ENCODE data around the gene TTC5.
A peak's percentile ranks its signal among the peaks of the same experiment; 100 is the strongest.
"Not testable (repeated sequence)": the region's sequence is repeated elsewhere in the genome, so short reads cannot be mapped to it uniquely, and the experiment has no call there.

The TTC5 gene, protein sequence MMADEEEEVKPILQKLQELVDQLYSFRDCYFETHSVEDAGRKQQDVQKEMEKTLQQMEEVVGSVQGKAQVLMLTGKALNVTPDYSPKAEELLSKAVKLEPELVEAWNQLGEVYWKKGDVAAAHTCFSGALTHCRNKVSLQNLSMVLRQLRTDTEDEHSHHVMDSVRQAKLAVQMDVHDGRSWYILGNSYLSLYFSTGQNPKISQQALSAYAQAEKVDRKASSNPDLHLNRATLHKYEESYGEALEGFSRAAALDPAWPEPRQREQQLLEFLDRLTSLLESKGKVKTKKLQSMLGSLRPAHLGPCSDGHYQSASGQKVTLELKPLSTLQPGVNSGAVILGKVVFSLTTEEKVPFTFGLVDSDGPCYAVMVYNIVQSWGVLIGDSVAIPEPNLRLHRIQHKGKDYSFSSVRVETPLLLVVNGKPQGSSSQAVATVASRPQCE

DNA sequence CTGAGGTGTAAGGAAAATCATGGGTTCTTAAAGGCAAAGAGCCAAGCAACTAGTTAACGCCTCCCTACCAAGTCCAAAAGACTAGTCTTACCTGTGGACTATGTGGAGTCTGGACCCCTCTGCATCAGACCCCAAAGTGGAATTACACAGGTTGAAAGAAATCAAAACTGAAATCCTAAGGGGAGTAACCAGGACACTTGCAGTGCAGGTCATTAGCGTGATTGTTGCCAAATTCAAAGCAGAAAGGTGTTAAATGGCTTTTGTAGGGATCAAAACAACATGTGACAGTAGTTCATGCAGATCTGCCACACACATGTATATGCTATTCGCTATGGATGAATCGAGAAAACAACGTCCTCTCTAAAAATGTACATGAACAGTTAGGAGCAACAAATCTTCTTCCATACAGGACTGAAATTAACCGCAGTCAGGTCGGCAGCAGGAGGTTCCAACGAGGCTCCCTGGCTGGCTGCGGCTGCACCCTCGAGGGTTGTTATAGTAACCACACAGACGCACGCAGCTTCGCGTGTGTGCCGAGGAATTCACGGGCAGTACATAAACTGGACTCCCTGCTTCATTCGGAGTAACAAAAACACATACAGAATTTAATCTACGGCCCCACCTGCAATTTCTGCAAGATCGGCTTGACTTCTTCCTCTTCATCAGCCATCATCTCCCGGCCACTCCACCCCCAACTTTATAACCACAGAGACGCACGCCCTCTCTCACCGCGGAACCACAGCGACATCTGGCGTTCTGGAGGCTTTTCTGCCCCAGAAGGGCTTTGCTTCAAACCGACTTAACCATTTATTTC, at the start of gene TTC5:
TSS of gene TTC5 (minus strand) at position 687 of the 814 bp plus-strand sequence. CDS start at position 673, 14 bp downstream.
- DNase-seq, result peak; percentile 91

DNA sequence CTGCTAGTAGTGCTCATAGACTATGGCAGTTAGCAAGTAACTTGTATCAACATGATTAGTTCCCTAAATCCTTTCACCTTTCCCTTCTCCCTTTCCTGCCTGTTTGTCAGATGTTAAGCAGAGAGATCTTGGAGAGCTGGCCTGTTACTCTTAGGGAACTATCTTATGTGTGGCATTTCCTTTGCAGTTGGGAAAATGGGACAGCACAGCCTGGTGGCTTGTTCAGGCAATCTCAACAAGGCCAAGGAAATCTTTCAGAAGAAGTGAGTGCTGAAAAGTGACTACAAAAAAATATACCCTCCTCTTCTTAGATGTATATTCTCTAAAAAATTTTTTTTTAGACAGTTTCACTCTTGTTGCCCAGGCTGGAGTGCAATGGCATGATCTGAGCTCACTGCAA, 45.1 kb upstream of the TTC5 start:
- DNase-seq, result no peak

DNA sequence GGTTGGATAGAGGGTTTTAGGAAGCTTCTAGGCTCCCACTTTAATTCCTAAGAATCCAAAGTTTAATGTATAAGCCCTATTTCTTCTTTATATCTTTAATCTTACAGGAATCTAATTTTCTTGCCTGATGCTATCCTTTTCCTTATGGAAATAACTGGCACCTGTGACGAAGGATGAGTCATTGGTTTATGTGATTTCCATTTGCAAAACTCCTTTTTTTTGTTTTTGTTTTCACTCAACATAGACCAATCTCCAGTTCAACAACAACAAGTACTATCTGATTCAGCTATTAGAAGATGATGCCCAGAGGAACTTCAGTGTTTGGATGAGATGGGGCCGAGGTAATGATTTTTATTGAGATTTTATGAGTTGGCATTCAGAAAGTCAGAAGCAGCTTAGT, 44.5 kb upstream of the TTC5 start:
- no peak for DNase-seq

DNA sequence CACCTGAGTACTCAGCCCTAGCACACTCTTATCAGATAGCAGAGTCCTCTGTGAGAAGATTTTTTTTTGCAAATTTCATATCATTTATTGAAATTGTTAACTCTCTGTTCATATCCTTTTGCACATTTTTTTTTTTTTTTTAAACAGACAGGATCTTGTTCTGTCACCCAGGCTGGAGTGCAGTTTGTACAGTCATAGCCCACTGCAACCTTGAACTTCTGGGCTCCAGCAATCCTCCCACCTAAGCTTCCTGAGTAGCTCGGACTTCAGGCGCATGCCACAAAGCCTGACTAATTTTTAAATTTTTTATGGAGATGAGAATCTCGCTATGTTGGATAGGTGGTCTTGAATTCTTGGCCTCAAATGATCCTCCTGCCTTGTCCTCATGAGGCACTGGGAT, 42.0 kb upstream of the TTC5 start:
- no peak for DNase-seq

DNA sequence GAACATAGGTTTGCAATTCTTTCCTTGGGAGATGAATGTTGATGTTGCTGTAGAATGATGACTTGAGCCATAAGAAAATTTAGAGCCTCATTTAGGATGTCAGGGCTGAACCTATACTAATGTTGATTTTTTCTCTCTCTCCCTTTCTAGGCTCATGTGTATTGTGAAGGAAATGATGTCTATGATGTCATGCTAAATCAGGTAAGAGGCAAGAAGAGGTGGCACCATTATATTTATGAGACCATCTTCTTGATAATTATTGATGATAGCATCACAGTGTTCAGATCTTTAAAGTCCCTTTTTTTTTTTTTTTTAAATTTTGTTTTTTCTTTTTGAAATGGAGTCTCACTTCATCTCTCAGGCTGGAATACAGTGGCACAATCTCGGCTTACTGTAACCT, 41.0 kb upstream of the TTC5 start:
- DNase-seq, result no peak

DNA sequence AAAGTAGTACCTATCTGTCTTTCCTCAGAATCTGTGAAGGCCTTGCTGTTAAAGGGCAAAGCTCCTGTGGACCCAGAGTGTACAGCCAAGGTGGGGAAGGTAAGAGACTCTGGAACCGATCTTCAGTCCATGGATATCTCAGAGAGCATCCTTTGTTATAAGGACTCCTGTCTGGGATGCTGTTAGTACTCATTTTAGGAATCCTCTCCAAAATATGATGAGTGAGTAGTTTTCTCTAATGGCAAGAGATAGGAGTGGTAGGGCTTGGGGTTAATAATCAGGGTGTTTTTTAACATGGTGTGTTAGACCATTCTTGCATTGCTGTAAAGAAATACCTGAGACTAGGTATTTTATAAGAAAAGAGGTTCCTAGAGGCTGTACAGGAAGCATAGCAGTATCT, 39.6 kb upstream of the TTC5 start:
- DNase-seq, result no peak

DNA sequence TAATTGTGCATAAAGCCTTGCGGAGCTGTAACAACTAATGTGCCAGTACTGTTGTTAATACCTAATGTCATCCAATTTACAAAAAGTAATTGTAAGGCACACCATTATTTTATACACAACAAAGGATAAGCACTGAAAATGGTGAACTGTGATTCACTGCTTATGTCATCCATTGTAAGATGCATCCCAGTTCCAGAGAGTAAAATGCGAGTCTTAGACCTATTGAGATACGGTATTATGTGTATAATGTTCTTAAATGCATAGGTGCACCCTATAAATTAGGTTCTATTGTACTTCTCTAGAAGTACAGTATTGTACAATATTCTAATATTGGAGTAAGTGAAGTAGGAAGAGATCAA, 38.1 kb upstream of the TTC5 start:
- DNase-seq, result peak; percentile 65

DNA sequence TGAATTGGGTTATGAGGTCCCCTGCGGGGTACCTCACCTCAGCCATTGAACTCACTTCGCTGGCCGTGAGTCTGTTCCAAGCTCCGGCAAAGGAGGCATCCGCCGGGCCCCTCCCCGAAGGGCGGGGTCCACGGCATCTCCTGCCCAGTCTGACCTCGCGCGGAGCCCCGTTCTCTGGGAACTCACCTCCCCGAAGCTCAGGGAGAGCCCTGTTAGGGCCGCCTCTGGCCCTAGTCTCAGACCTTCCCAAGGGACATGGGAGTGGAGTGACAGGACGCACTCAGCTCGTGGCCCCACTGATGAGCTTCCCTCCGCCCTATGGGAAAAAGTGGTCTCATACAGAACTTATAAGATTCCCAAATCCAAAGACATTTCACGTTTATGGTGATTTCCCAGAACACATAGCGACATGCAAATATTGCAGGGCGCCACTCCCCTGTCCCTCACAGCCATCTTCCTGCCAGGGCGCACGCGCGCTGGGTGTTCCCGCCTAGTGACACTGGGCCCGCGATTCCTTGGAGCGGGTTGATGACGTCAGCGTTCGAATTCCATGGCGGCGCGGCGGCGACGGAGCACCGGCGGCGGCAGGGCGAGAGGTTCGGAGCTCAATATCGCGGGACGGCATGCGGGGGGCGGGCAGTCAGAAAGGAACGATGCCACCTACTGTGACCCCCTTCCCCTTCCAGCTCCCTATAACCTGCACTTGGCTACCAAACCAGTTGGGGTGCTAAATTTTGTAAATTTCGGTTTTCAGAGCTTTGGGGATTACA, 37.5 kb upstream of the TTC5 start, which contains the start of gene PARP2:
TSS of gene PARP2 (plus strand) at position 544 of the 770 bp plus-strand sequence. CDS start at position 551, 7 bp downstream.
- DNase-seq, result peak; percentile 98

DNA sequence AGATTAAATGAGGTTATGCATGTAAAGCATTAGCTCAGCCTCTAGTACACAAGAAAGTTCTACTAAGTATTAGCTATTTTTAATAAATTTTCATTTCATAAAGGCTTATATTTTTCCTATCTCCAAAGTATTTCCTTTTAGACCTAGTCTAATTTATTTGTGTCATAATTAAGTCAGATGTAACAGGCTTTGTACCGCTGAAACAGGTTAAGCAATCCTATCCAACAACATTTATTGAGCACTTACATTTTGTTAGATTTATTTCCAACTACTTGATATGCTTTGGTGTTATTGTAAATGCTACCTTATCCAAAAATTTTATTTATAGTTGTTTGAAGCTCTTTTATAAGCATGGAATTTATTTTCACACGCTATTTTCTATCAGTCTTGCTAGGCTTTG, 35.9 kb upstream of the TTC5 start:
- DNase-seq, result peak; percentile 40

DNA sequence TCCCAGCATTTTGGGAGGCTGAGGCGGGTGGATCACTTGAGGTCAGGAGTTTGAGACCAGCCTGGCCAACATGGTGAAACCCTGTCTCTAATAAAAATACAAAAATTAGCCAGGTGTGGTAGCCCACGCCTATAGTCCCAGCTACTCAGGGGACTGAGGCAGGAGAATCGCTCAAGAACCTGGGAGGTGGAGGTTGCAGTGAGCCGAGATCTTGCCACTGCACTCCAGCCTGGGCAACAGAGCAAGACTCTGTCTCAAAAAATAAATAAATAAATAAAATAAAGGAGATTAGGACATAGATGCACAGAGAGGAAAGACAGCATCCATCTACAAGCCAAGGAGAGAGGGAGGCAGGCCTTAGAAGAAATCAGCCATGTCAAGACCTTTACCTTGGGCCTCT, 35.3 kb upstream of the TTC5 start:
- not testable (repeated sequence) for DNase-seq

DNA sequence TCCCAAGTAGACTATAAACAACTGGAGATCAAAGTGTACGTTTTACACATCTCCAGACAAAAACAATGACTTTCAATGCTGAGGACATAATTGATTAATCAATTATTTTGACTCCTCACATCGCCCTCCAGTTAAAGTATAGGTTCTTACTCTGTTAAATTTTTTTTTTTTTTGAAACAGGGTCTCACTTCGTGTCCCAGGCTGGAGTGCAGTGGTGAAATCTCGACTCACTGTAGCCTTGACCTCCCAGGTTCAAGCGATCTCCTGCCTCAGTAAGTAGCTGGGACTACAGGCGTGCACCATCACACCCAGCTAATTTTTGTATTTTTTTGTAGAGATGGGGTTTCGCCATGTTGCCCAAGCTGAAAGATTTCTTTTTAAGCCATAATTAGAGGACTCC, 28.3 kb upstream of the TTC5 start:
- DNase-seq, result no peak

DNA sequence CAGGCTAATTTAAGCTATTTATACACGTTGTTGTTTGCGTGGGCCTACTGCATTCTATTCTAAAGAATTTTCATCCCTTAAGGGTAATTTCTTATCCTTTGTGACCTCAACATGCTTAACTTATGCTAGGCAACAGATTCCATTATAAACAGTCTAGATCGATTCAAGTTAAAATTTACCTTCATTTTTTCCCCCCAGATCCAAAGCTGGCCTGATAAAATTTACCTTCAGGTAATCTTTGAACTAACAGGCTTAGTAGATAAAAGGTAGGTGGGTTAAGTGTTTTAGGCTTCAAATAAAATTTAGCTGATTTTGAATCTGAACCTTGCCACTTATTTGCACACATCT, 27.7 kb upstream of the TTC5 start:
- DNase-seq, result no peak

DNA sequence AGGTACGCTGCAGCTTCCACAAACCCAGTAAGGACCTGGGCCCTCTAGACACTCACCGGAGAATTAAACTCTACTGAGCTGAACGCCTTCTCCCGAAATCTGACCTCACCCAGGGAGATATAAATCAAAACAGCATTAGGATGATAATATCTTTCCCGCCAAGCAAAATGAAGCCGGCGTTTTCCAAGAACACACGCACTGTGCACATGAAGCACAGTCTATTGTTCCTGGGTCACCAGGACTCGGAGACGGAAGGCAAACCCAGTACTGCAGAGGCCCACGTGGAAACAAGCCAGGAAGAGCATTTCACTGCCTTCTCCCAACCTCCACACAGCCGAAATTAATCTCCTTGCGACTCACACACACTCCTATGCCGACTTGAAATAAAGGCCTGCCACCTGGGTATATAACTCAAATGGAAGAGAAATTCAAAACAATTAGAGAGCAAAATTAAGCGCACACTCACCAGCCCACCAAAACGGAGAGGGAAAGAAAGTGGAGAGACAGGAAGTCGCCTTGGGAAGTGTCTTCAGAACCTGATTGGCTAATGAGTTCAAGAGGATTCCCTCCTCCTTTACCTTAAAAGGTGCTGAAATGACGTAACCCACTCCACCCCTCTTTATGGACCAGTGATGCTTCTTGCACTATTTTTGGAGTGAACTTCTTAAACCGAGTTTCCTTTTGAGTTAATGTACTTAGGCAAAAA, 27.2 kb upstream of the TTC5 start, which contains the start of gene CCNB1IP1:
TSS of gene CCNB1IP1 (minus strand) at position 492 of the 706 bp plus-strand sequence. CDS start 16,756 bp downstream, outside the sequence.
- DNase-seq, result peak; percentile 89

DNA sequence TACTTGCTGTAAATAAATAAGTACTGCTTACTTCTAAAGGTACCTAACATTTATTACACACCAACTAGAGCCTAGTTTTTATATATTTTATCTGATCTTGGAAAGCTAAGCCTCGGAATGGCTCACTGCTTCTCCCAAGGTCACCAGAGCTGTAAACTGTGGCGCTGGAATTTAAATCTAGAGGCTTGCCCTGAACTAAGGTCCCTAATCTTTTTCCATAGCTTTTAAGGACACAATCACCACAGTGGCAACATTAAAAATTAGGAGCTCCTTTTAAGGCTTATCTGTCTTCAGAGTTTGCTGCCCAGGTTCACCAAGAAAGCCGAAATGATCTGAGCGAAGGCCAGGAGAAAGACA, 26.7 kb upstream of the TTC5 start:
- DNase-seq, result peak; percentile 41

DNA sequence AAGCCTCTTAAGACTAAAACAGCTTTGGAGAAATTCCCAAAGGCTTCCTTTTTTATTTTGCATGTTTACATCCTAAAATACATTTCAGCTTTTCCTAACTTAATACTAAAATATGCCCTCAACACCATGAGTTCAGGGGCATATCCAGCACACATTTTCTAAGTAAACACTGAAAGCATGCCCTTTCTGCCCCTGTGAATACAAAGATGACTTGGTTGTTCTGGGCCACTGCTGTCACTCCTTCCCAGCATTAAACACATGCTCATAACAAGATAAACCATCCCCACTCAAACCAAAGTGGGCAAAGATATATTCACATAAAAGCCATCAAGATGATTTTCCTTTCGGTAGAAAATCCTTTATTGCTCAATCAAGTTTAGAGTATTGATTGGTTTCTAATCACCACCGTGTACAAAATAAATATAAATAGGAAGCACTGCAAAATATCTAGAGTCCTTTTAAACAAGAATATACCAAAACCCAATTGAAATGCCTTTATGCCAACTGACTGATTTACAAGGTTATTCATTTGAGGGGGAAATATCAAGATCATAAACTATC, 25.4 kb upstream of the TTC5 start:
- DNase-seq, result peak; percentile 11

DNA sequence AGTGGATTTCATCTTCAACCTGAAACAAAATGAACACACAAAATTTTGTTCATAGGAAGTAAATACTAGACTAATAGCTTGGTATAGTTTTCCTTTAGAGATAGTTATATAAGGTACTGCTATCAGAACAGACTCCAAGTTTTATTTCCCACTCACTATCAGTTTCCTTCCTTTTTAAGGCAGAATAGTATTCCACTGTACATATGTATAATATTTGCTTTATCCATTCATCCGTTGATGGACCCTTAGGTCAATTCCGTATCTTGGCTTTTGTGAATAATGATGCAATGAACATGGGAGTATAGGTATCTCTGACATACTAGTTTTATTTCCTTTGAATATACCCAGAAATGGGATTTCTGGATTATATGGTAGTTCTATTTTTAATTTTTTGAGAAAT, 23.6 kb upstream of the TTC5 start:
- DNase-seq, result no peak

DNA sequence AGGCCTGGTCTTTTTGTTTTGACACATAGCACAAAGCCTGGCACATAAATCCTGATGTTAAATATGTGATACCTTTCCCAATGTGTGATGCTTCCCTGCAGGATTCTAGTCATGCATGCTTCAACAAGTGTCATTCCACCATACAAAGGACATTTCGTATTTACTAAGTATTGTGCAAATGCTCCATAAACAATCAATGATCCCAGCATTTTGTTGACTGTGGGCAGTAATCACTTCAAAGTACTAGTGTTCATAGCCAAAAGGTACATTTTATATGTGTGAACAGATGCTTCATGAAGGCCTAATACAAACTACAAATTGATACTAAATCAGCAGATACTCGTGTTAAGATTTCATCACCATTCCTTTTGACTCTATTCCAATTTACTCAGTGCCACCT, 23.0 kb upstream of the TTC5 start:
- no peak for DNase-seq

DNA sequence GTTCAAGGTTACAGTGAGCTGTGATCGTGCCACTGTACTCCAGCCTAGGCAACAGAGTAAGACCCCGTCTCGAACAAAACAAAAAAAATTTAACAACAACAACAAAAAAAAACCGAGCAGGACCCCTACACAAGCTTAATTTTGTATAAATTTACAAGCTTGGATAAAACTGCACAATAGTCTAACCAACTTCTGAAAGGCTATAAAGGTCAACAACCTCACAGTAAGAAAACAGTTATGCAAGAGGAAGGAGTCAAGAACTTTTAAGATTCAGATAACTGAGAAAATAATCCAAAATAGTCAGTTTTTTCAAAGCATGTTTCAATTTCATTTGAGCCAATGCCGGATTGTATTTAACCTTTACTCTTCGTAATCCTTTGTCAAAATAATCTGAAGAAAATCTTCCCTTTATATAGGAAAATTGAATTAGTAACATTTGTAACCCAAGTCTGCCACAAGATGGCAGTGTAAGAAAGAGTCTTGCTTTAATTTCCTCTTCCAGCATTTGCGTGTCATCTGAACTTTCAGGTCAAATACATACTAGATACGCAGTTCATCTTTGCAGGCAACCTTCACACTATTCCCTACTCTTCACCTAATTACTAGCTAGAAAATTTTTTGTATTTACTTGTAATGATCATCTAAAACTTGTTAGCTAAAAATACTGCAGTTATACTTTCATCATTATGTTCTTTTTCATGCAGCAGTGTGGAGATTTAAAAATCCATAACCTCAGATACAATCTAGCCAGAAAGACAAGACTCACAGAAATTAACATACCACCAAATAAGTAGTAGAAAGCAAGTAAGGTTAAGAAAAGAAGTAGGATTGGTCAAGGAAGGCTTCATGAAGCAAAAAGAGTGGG, 21.5 kb upstream of the TTC5 start:
- peak; percentile 84 for DNase-seq

DNA sequence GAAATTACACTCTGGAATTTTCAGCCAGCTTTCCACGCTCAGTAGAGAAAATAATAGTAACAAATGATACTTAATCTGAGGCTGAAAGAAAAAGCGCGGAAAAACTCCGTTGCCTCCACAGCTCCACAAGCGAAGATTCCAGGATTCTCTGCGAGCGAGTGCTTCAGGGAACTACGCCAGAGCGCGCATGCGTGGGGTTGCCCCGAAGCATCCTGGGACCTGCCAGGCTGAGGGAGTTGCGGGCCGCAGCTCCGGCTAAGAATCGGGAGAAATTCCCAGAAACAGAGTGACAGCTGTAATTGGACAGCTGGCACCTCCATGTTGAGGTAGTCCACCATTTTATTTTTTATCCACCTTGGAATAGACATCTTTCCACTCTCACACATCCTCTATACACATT, 12.0 kb upstream of the TTC5 start:
- no peak for DNase-seq

DNA sequence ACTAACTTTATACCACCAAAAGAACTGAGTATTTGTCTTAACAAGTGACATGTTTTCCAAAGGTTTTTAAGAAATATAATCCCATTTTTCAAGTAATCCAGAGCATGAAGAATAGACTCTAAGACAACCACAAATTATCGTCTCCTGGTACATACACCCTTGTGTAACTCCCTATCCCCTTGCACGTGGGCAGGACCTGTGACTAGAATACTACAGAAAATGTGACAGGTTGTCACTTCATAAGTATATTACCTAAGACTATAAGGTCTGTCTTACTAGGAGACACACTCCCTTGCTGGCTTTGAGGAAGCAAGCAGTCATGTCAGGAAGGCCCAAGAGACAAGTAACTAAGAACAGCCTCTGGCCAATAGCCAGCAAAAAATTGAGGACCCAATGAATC, 8.3 kb upstream of the TTC5 start:
- DNase-seq, result no peak

DNA sequence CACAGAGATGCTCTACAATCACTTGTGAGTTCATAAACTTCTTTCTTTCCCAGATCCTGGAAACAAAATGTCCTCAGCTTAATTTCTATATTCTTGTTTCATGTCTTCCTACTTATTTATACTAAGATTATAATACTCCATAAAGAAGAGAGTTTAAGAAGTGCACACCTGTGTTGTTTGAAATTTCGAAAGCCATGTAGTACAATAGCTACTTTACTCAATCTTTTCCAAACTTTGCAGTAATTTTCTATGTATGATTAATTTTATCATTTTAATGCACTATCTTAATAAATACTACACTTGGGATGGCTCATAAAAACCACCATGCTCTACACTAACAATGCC, 300 bp upstream of the TTC5 start:
- DNase-seq, result no peak

All from OCI-M1 (cell line).